ENCODE measurements around the gene CDK11A. TPM values are rescaled to one million over a fixed set of nuclear protein-coding genes. Genes with fewer than 3 reads are reported as not detected.
"Not testable (repeated sequence)": the region's sequence is repeated elsewhere in the genome, so short reads cannot be mapped to it uniquely, and the experiment has no call there.

CDK11A gene
- total RNA-seq, 1 donor: 9.8 TPM

DNA sequence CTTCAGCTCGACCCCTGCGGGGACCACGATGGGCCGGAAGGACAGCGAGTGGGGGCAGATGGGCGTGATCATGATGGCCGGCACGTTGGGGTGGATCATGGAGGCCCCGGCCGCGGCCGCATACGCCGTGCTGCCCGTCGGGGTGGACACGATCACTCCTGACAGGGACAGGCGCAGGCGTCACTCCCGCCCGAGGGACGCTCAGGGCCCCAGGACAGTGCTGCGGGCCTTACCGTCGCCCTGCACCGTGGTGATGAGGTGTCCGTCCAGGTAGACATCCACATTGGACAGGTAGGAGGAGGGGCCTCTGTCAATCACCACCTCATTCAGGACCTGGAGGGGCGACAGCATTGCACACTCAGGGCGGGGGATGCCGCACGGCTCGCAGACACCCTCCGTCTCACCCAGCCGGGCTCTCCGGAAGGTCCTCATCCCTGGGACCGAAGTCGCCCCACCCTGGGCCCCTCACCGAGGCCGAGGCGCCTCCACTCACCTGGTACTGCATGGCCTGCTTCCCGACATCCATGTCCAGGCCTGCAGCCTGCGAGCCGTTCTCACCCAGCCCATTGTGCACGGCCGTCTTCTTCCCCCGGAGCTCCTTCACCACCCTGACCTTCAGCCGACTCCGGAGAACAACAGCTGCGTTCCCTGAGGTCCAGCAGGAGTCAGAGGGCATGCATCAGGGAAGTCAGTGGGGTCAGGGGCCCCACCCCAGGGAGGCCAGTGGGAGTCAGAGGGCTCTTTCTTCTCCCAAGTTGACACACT, 30.1 kb upstream of the CDK11A start:
- H3K4me3 ChIP-seq (ENCODE audit: low read depth, low read length): no peak overlapping the region
- TF ChIP-seq, protein P1, sequence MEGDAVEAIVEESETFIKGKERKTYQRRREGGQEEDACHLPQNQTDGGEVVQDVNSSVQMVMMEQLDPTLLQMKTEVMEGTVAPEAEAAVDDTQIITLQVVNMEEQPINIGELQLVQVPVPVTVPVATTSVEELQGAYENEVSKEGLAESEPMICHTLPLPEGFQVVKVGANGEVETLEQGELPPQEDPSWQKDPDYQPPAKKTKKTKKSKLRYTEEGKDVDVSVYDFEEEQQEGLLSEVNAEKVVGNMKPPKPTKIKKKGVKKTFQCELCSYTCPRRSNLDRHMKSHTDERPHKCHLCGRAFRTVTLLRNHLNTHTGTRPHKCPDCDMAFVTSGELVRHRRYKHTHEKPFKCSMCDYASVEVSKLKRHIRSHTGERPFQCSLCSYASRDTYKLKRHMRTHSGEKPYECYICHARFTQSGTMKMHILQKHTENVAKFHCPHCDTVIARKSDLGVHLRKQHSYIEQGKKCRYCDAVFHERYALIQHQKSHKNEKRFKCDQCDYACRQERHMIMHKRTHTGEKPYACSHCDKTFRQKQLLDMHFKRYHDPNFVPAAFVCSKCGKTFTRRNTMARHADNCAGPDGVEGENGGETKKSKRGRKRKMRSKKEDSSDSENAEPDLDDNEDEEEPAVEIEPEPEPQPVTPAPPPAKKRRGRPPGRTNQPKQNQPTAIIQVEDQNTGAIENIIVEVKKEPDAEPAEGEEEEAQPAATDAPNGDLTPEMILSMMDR (IDR thresholded peaks at IDR 0.05; ENCODE audit: insufficient read depth, low read length): no peak
- no peak for DNase-seq (ENCODE audit: low read depth)

DNA sequence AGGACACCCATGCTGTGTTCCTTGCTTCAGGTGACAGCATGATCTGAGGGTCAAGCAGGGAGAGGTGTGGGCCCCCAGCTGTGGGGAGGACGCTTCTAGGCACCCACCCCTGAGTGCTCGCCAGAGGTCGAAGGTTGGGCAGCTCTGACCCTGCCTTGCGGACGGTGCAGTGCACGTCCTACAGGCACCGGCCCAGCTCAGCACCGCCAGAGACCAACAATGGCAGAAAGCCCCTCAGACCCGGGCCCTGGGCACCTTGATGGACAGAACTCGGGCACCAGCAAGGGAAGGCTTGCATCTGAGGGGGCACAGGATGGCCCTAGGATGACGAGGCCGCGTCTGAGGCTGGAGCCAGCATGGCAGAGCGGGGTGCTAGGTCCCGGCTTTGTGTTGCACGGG, 29.4 kb upstream of the CDK11A start:
- TF ChIP-seq, protein P1 (IDR thresholded peaks at IDR 0.05; ENCODE audit: insufficient read depth, low read length): no peak
- H3K4me3 ChIP-seq (ENCODE audit: low read depth, low read length): no peak overlapping the region
- no peak for DNase-seq (ENCODE audit: low read depth)

DNA sequence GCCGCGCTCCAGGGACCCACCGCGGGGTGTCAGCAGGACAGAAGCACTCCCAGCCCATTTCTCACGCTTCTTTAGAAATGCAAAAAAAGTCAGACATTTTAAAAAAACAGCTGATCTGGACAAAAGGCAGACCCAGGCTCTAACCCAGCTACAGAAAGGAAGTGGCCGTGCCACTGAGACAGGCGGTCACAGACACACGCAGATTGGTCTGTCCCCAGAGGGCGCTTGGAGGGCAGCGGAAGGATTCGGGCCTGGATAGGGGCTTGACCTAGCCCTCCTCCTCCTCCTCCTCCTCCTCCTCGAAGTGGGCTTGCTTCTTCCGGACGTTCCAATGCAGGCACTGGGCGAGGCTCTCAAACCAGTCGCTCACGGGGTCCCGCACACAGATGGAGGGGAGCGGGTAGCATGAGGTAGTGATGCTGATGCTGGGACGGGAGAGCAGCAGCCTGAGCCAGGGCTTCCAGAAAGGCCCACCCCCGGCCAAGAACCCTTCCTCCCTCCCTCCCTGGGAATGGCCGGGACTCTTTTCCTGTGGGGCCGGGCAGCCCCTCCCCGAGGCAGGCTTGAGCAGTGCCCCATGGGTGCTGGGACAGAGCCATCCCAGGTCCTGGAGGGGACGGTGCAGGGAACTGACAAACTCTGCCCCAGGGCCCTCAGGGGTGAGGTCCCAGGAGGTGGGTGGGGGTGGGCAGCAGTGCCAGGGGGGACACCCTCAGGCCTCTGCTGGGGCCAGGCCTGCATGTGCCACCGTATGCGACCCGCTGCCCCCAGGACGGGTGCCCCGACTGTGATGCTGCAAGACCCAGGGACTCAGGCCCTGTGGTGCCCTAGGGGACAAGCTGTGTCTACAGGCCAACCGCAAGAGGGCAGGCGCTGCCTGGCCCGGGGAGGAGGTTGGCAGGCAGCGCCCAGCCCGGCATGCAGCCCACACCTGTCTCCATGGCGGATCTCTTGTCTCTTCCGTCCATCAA, 28.8 kb upstream of the CDK11A start:
- TF ChIP-seq, protein P1 (IDR thresholded peaks at IDR 0.05; ENCODE audit: insufficient read depth, low read length): no peak
- no peak for DNase-seq (ENCODE audit: low read depth)
- H3K4me3 ChIP-seq (ENCODE audit: low read depth, low read length): no peak overlapping the region

DNA sequence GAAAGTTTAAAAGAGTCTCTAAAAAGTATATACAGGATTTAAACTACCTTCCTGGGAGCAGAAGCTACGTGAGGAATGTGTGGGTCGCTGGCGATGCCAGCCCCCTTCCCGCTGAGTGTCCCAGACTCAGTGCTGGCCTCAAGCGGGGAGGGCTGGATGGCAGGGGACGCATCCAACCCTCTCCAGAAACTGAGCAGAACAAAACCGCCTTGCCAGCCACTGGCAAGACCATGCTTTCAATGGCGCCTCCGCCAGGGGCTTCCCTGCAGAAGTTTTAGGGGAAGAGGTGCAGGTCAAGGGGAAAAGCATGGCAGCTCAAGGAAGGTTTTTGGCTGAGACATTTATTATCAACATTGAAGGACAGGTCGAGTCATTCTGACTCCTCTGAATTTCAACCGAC, 28.0 kb upstream of the CDK11A start:
- DNase-seq (ENCODE audit: low read depth): no peak
- TF ChIP-seq, protein P1 (IDR thresholded peaks at IDR 0.05; ENCODE audit: insufficient read depth, low read length): no peak
- H3K4me3 ChIP-seq (ENCODE audit: low read depth, low read length): no peak overlapping the region

DNA sequence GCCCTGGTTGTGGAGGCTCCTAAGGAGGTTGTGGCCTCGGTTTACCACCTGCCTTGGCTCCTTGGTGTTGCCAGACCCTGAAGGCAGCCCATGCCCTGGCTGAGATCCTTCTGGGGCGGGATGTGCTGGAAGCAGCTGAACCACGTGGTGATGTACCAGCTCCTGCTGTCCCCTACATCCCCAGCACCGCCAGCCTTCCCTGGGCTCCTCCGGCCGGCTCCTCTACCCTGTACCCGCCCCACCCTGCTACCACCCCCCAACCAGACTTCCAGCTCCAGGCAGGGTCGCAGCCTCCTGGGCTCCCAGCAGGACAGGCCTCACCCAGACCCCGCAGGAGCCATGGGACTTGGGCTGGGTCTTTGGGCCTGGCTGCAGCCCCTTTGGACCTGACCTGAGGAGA, 25.8 kb upstream of the CDK11A start:
- not testable (repeated sequence) for DNase-seq (ENCODE audit: low read depth)

DNA sequence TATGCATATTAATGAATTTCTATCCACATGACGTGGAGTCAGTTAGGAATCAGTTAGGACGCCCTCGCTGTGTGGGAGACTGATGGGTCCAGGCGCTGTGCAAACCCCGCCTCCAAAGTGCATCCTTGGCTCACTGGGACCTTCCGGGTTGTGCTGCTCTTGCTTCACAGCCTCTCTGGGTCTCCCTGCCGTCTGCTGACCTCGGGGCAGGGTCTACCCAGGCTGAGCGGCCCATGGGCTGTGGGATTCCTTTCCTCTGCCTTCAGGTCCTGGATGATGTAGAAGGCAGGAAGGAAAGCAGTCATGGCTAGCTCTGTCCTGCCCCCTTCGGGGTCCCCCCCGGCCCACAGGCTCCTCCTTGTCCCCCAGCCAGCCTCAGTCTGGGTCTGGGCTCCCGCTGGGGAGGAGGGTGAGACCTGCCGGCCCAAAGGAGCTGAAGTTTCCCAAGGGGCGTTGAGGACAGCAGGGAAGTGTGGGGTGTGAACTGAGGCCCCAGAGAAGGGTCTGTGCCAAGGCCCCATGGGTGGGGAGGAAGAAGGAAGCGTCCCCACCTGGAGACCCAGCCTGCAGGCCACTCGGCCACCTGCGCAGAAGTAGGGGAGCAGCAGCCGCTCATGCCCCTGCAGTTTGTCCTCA, 24.6 kb upstream of the CDK11A start:
- no peak for DNase-seq (ENCODE audit: low read depth)
- TF ChIP-seq, protein P1 (IDR thresholded peaks at IDR 0.05; ENCODE audit: insufficient read depth, low read length): no peak

More for the DNA sequence above, 25.8 kb upstream of the CDK11A start:
- not testable (repeated sequence) for H3K4me3 ChIP-seq (ENCODE audit: low read depth, low read length)

DNA sequence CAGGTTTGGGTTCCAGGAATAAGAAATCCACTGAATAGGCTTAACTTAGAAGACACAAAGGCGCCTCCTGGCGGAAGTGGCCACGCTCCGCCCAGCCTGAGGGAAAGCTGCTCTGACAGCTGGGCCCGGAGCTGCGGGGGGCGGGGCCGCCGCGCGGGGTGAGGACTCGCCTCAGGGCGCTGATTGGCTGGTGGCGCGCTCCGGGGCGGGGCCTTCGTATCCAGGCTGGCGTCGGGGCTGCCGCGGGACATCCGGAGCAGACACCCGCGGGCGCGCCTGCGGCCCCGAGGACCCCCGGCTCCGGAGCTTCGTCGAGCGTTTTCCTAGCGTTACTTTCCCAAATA, 22.4 kb upstream of the CDK11A start:
- not testable (repeated sequence) for H3K4me3 ChIP-seq (ENCODE audit: low read depth, low read length)

More for the DNA sequence above, 24.6 kb upstream of the CDK11A start:
- no peak overlapping the region for H3K4me3 ChIP-seq (ENCODE audit: low read depth, low read length)

DNA sequence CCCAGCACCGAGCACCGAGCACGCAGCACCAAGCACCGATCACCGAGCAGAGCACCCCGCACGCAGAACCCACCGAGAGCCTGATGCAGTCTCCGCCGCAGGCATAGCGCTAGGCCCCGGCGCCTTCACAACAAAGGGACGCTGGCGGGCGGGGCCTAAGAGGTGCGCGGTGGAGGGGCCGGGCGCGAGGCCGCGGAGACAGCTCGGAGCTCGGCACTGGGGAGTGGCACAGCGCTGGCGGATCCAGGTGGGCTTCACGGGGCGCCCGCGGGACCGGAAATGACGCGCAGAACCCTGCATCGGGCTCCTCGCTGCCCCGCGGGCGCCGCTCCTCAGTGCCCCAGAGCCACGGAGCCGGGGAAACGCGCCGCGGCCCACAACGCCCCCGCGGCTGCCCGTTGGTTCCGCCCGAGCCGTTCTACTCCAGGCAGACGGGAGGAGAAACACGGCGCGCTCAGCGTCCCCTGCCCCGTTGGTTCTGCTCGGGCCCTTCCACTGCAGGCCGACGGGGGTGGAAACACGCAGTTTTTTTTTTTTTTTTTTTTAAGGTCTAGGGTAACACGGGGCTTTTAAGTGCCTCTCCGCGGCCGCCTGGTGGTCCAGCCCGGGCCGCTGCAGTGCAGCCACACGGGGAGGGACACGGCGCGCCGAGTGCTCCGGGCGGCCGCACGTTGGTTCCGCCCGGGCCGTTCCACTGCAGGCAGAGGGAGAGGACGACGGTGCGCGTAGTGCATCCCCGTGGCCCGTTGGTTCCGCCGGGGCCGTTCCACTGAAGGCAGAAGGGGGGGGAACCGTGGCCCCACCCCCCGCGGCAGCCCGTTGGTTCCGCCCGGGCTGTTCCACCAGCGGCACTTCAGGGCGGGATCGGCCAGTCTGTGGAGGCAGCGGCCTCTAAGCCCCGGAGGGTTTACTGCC, 21.8 kb upstream of the CDK11A start:
- peak overlapping the region; percentile 54 for H3K4me3 ChIP-seq (ENCODE audit: low read depth, low read length)
- peak; percentile 73 for DNase-seq (ENCODE audit: low read depth)

More for the DNA sequence above, 22.4 kb upstream of the CDK11A start:
- DNase-seq (ENCODE audit: low read depth): not testable (repeated sequence)

DNA sequence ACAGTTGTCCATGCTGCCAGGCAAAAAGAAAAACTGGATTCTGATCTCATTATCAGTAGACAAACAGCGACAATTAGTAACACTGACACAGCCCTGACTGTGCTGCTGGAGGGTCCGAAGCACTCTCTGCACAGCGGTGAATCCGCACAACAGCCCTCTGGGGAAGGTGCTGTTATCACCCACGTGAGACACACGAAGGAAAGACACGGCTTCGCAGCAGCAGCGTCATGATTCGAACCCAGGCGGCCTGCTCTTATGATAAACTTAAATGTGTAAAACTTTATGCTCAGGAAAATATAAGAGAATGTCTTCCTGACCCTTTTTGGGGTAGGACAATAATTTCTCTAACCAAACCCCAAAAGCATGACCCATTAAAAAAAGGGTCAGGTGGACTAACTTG, 18.4 kb upstream of the CDK11A start:
- not testable (repeated sequence) for DNase-seq (ENCODE audit: low read depth); H3K4me3 ChIP-seq (ENCODE audit: low read depth, low read length)

DNA sequence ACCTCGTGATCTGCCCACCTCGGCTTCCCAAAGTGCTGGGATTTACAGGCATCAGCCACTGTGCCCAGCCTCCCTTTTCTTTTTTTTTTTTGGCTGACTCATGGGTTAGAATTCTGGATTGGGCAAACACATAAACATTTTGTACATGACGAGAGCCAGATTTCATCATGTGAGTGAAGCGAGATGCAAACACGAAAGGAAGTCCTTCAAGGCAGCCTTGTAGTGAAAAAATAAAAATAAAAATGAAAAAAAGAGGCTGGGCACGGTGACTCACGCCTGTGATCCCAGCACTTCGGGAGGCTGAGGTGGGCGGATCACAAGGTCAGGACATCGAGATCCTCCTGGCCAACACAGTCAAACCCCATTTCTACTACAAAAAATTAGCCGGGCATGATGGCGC, 16.9 kb upstream of the CDK11A start:
- H3K4me3 ChIP-seq (ENCODE audit: low read depth, low read length): not testable (repeated sequence)
- DNase-seq (ENCODE audit: low read depth): peak; percentile 92

Data from fibroblast of the aortic adventitia (primary cell).